Chondrocyte (in vitro differentiated cells): Measurements from ENCODE around the gene UBE3A. TPM values are rescaled to one million over a fixed set of nuclear protein-coding genes. Genes with fewer than 3 reads are reported as not detected.
"Not testable (repeated sequence)": the region's sequence is repeated elsewhere in the genome, so short reads cannot be mapped to it uniquely, and the experiment has no call there.

Source experiments
- DNase-seq: peaks from one replicate; pipeline ENCODE4 v3.0.0; 2021; ENCODE audit warnings: mixed read lengths, low spot score
- H3K27ac Mint-ChIP-seq: one replicate; pipeline ENCODE4 v1.8.0; 2021; ENCODE audit warnings: mild to moderate bottlenecking, moderate library complexity, mixed read lengths; ENCODE audit not compliant: unreplicated experiment
- H3K27me3 Mint-ChIP-seq: 2 replicates; pipeline ENCODE4 v1.8.0; 2021; ENCODE audit warnings: low read depth, mixed read lengths
- H3K36me3 Mint-ChIP-seq: 2 replicates; pipeline ENCODE4 v1.8.0; 2021; ENCODE audit warnings: low read depth, mixed read lengths
- H3K4me1 Mint-ChIP-seq: 2 replicates; pipeline ENCODE4 v1.8.0; 2021; ENCODE audit warnings: low read depth, mild to moderate bottlenecking, mixed read lengths
- H3K4me3 Mint-ChIP-seq: one replicate; pipeline ENCODE4 v1.8.0; 2021; ENCODE audit warnings: mild to moderate bottlenecking, moderate library complexity, mixed read lengths; ENCODE audit not compliant: unreplicated experiment
- H3K9me3 Mint-ChIP-seq: 2 replicates; pipeline ENCODE4 v1.8.0; 2021; ENCODE audit warnings: low read depth, mixed read lengths
- total RNA-seq: library from RNA; stranded (reverse); gene quantifications from 3 replicates; pipeline ENCODE4 v1.2.1, GENCODE V29; 2021
- TF ChIP-seq, protein P1 (sequence below): fragments of 200-600 bp; sonication (generic); IDR thresholded peaks from 2 replicates; pipeline ENCODE4 v1.5.0; 2021; ENCODE audit warnings: antibody characterized with exemption, mild to moderate bottlenecking, moderate library complexity

The UBE3A gene
- total RNA-seq, 1 donor from 2014 or later: 75.9 TPM

DNA sequence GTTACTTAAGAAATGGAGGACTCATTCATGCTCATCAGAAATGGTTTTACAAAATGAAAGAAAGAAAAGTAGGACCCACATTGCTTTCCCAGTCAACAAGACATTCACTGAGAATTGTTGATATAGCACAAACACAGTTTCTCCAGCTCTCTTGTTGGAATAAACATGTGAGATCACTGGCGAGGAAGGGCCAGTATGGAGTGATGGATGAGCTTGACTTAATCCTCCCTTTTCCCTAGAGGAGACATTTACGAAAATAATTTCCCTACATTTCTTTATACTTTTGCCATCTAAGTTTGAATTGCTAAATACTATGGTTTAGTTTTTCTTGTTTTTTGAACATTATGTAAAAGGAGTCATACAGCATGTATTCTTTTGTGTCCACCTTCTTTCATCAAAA is 15.9 kb upstream of the UBE3A start:
- H3K4me3 Mint-ChIP-seq: no peak overlapping the region
- H3K36me3 Mint-ChIP-seq: no peaks in the 10 kb centered on the region
- TF ChIP-seq, protein P1, sequence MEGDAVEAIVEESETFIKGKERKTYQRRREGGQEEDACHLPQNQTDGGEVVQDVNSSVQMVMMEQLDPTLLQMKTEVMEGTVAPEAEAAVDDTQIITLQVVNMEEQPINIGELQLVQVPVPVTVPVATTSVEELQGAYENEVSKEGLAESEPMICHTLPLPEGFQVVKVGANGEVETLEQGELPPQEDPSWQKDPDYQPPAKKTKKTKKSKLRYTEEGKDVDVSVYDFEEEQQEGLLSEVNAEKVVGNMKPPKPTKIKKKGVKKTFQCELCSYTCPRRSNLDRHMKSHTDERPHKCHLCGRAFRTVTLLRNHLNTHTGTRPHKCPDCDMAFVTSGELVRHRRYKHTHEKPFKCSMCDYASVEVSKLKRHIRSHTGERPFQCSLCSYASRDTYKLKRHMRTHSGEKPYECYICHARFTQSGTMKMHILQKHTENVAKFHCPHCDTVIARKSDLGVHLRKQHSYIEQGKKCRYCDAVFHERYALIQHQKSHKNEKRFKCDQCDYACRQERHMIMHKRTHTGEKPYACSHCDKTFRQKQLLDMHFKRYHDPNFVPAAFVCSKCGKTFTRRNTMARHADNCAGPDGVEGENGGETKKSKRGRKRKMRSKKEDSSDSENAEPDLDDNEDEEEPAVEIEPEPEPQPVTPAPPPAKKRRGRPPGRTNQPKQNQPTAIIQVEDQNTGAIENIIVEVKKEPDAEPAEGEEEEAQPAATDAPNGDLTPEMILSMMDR: no peak
- no peaks in the 10 kb centered on the region for H3K4me1 Mint-ChIP-seq
- H3K27me3 Mint-ChIP-seq: no peaks in the 10 kb centered on the region
- no peak overlapping the region for H3K27ac Mint-ChIP-seq
- DNase-seq: no peak
- H3K9me3 Mint-ChIP-seq: peaks cover 28% of the 10 kb centered on the region

DNA sequence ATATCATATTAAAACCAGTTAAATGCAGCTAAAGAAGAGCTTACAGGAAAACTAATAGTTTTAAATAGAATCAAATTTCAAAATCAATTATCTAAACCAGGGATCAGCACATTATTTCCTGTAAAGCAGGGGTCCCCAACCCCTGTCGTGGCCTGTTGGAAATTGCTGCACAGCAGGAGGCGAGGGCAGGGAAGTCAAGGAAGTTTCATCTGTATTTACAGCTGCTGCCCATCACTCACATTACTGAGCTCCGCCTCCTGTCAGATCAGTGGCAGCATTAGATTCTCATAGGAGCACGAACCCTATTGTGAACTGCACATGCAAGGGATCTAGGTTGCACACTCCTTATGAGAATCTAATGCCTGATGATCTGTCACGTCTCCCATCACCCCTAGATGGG is 14.4 kb upstream of the UBE3A start:
- not testable (repeated sequence) for H3K27ac Mint-ChIP-seq, H3K4me1 Mint-ChIP-seq, H3K36me3 Mint-ChIP-seq, DNase-seq, H3K27me3 Mint-ChIP-seq, H3K4me3 Mint-ChIP-seq
- peaks cover 28% of the 10 kb centered on the region for H3K9me3 Mint-ChIP-seq

DNA sequence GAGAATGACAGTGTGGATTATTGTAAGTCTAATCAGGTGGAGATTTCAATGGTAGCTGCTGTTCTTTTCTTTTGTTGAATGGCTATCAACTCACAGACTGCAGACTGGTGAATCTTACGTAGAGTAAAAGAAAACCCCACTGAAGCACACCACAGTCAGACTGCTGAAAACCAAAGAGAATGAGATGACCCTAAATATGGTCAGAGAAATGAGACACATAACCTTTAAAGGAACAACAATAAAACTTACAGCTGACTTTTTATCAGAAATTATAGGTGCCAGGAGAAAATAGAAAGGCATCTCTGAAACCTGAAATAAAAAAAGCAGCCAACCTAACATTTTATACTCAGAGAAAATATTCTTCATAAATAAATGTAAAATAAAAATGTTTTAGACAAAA is 12.7 kb upstream of the UBE3A start:
- no peaks in the 10 kb centered on the region for H3K36me3 Mint-ChIP-seq

DNA sequence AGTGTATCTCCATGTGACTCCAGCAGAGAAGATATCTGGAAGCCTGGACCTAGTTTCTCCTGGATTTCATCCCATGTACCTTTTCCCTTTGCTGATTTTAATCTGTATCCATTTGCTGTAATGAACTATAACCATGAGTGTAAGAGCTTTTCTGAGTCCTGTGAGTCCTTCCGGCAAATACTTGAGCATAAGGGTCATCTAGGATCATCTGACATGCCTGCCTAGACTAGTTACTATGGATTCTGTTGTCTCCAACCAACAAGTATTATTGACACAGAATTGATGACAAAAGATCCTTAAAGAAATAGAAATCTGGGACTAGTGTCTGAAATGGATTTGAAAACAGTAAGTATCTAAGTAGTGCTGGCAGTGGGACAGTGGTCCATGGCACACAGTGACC is 11.3 kb upstream of the UBE3A start:
- Mint-ChIP-seq H3K4me3 (no peak overlapping the region), H3K27me3 (no peaks in the 10 kb centered on the region), H3K27ac (no peak overlapping the region), H3K9me3 (peaks cover 25% of the 10 kb centered on the region), H3K4me1 (no peaks in the 10 kb centered on the region), H3K36me3 (no peaks in the 10 kb centered on the region)
- no peak for DNase-seq
- TF ChIP-seq, protein P1: no peak

More for the DNA sequence above, 12.7 kb upstream of the UBE3A start:
- no peak overlapping the region for H3K4me3 Mint-ChIP-seq
- no peaks in the 10 kb centered on the region for H3K4me1 Mint-ChIP-seq
- no peak overlapping the region for H3K27ac Mint-ChIP-seq
- no peak for DNase-seq
- no peaks in the 10 kb centered on the region for H3K27me3 Mint-ChIP-seq
- TF ChIP-seq, protein P1: no peak
- H3K9me3 Mint-ChIP-seq: peaks cover 28% of the 10 kb centered on the region

DNA sequence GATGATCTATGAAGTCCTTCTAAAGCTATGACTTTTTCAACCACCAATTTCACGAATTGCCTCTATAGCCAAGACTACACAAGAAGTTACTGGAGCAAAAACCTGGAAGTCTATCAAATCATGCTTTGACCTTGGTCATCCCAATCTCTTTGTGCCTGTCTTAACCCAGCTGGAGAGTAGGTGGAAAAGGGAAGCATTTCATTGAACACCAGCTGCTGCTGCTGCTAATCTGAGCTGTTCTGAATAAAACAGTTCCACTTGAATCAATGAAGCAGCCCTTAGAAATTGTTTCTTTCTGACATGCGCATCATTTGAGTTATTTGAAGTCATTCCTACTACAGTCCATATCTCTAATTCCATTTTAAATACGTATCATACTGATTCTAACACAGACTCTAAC is 7.3 kb upstream of the UBE3A start:
- TF ChIP-seq, protein P1: no peak
- no peak overlapping the region for H3K4me3 Mint-ChIP-seq
- H3K4me1 Mint-ChIP-seq: no peaks in the 10 kb centered on the region
- H3K9me3 Mint-ChIP-seq: peaks cover 10% of the 10 kb centered on the region
- DNase-seq: no peak
- H3K36me3 Mint-ChIP-seq: no peaks in the 10 kb centered on the region
- no peak overlapping the region for H3K27ac Mint-ChIP-seq
- no peaks in the 10 kb centered on the region for H3K27me3 Mint-ChIP-seq

DNA sequence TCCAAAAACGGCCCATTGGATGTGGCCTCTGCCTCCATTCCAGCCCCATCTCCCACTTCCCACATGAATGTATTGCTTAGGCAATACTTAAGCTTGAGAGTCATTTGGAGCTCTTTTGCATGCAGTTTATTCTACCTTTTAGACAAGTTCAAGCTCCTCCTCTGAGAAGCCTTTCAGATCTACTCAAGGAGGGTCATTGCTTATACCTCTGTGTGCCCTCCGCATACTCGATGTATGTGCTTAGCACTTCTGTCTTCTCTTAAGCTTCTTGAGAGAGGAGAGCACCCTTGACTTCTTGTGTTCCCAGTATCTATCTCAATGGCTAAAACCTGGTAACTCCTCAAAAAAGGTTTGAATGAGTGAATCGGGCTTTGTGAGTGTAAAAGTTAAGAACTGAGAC is 6.6 kb upstream of the UBE3A start:
- no peak overlapping the region for H3K4me3 Mint-ChIP-seq
- TF ChIP-seq, protein P1: no peak
- no peaks in the 10 kb centered on the region for H3K27me3 Mint-ChIP-seq
- no peaks in the 10 kb centered on the region for H3K4me1 Mint-ChIP-seq
- no peaks in the 10 kb centered on the region for H3K36me3 Mint-ChIP-seq
- H3K9me3 Mint-ChIP-seq: peaks cover 5% of the 10 kb centered on the region
- DNase-seq: no peak
- H3K27ac Mint-ChIP-seq: no peak overlapping the region
